ENCODE results near the gene BCS1L. TPM values are rescaled to one million over a fixed set of nuclear protein-coding genes. Genes with fewer than 3 reads are reported as not detected.
A peak's percentile ranks its signal among the peaks of the same experiment; 100 is the strongest.

BCS1L gene
- polyA plus RNA-seq, 1 of the 3 experiments (the other 2 are of a cell fraction) = 47.5 TPM

DNA sequence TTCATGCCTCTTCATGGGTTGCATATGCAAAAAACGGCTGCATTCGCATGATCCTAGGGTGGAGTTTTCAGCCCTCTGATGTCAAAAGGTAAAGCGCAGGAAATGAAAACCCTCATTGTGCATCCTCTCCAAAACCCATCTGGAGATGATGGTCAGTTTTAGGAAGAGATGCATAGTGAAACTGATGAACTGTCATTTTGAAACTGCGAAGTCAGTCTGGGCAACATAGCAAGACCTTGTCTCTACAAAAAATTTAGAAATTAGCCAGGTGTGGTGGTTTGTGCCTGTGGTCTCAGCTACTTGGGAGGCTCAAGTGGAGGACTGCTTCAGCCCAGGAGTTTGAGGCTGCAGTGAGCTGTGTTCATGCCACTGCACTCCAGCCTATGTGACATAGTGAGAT is 48.6 kb downstream of the BCS1L start (continued):
- TF ChIP-seq, protein P1, sequence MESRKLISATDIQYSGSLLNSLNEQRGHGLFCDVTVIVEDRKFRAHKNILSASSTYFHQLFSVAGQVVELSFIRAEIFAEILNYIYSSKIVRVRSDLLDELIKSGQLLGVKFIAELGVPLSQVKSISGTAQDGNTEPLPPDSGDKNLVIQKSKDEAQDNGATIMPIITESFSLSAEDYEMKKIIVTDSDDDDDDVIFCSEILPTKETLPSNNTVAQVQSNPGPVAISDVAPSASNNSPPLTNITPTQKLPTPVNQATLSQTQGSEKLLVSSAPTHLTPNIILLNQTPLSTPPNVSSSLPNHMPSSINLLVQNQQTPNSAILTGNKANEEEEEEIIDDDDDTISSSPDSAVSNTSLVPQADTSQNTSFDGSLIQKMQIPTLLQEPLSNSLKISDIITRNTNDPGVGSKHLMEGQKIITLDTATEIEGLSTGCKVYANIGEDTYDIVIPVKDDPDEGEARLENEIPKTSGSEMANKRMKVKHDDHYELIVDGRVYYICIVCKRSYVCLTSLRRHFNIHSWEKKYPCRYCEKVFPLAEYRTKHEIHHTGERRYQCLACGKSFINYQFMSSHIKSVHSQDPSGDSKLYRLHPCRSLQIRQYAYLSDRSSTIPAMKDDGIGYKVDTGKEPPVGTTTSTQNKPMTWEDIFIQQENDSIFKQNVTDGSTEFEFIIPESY (IDR thresholded peaks at IDR 0.05; ENCODE audit: borderline replicate concordance, low read depth) = no peak

DNA sequence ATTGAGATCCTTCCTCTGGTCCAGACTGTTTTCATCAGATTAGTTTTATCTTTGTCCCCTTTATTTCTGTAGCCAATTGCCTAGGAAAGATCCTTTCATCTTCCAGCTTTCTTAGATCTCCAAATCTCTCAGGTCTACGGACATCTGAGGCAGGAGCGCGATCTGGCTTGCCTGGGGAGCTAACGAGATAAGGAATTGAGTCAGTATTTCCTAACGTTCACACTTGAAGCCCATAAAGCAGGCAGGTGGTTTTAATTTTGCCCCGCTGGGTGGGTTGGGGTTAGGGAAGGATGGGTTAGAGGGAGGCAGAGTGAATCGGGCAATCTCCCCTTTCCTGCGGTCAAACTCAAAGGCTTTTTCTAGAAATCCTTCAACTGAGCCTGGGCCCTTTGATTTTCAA is 50.4 kb downstream of the BCS1L start:
- peaks cover 5% of the 10 kb centered on the region for H3F3A ChIP-seq (replicated peaks; ENCODE audit: insufficient read depth)
- no peak overlapping the region for H3K27ac ChIP-seq (ENCODE audit: low read depth in 2 of 2, low read length in 1 of 2)
- H2AFZ ChIP-seq (ENCODE audit: low read depth) = peak overlapping the region; percentile 95
- CTCF ChIA-PET = interaction anchor here (0.6 to 2.6 kb wide), 26 partner anchors 8 to 359 kb away, joined by 3 to 31 read pairs (median 4); partner anchors contain the start of genes BCS1L, RNF25, STK36 and ZNF142
- H3K4me3 ChIP-seq (ENCODE audit: low read depth in 2 of 2, low read length in 1 of 2) = no peak overlapping the region
- H3K36me3 ChIP-seq (replicated peaks in 1 of 2; ENCODE audit: control insufficient read depth in 1 of 2, insufficient read depth in 2 of 2, low read length in 1 of 2) = peaks cover 0 to 5% of the 10 kb centered on the region in 2 experiments
- 78% methylated on average over 8 of the region's 8 CpGs for WGBS (ENCODE audit: low lambda C conversion rate)
- H3K9ac ChIP-seq = no peak overlapping the region
- POLR2A ChIA-PET = interaction anchor here (0.7 to 1.0 kb wide), 2 partner anchors 36 to 101 kb away, joined by 3 to 4 read pairs; no protein-coding TSS in a partner anchor
- H3K9me3 ChIP-seq = no peaks in the 10 kb centered on the region
- DNase-seq = no peak
- H3K79me2 ChIP-seq (ENCODE audit: insufficient read depth) = peaks cover 34% of the 10 kb centered on the region
- peak overlapping the region; percentile 56 for H3K4me2 ChIP-seq
- no peak for TF ChIP-seq YY1 (IDR thresholded peaks at IDR 0.05; ENCODE audit: low read depth)
- TF ChIP-seq, protein P2, sequence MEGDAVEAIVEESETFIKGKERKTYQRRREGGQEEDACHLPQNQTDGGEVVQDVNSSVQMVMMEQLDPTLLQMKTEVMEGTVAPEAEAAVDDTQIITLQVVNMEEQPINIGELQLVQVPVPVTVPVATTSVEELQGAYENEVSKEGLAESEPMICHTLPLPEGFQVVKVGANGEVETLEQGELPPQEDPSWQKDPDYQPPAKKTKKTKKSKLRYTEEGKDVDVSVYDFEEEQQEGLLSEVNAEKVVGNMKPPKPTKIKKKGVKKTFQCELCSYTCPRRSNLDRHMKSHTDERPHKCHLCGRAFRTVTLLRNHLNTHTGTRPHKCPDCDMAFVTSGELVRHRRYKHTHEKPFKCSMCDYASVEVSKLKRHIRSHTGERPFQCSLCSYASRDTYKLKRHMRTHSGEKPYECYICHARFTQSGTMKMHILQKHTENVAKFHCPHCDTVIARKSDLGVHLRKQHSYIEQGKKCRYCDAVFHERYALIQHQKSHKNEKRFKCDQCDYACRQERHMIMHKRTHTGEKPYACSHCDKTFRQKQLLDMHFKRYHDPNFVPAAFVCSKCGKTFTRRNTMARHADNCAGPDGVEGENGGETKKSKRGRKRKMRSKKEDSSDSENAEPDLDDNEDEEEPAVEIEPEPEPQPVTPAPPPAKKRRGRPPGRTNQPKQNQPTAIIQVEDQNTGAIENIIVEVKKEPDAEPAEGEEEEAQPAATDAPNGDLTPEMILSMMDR (IDR thresholded peaks at IDR 0.05) = no peak
- TF ChIP-seq RCOR1 (IDR thresholded peaks at IDR 0.05; ENCODE audit: low read length) = no peak
- TF ChIP-seq, protein P3, sequence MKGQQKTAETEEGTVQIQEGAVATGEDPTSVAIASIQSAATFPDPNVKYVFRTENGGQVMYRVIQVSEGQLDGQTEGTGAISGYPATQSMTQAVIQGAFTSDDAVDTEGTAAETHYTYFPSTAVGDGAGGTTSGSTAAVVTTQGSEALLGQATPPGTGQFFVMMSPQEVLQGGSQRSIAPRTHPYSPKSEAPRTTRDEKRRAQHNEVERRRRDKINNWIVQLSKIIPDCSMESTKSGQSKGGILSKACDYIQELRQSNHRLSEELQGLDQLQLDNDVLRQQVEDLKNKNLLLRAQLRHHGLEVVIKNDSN (IDR thresholded peaks at IDR 0.05; ENCODE audit: borderline replicate concordance, low read depth) = no peak
- TF ChIP-seq ELF1 (IDR thresholded peaks at IDR 0.05) = no peak
- TF ChIP-seq EP300 (IDR thresholded peaks at IDR 0.05; ENCODE audit: borderline replicate concordance in 1 of 2, low read depth in 1 of 2, low read length in 1 of 2) = no peak
- TF ChIP-seq NFIC (IDR thresholded peaks at IDR 0.05; ENCODE audit: borderline replicate concordance) = no peak
- TF ChIP-seq, protein P4, sequence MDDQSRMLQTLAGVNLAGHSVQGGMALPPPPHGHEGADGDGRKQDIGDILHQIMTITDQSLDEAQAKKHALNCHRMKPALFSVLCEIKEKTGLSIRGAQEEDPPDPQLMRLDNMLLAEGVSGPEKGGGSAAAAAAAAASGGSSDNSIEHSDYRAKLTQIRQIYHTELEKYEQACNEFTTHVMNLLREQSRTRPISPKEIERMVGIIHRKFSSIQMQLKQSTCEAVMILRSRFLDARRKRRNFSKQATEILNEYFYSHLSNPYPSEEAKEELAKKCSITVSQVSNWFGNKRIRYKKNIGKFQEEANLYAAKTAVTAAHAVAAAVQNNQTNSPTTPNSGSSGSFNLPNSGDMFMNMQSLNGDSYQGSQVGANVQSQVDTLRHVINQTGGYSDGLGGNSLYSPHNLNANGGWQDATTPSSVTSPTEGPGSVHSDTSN (IDR thresholded peaks at IDR 0.05) = no peak
- TF ChIP-seq, protein P5, sequence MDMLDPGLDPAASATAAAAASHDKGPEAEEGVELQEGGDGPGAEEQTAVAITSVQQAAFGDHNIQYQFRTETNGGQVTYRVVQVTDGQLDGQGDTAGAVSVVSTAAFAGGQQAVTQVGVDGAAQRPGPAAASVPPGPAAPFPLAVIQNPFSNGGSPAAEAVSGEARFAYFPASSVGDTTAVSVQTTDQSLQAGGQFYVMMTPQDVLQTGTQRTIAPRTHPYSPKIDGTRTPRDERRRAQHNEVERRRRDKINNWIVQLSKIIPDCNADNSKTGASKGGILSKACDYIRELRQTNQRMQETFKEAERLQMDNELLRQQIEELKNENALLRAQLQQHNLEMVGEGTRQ (IDR thresholded peaks at IDR 0.05; ENCODE audit: borderline replicate concordance, low read depth, low read length) = no peak
- no peak for TF ChIP-seq GATA2 (CRISPR knock-in tag; IDR thresholded peaks at IDR 0.05)
- no peak for TF ChIP-seq SMC3 (IDR thresholded peaks at IDR 0.05; ENCODE audit: low read depth, low read length)
- peaks cover 0 to 11% of the 10 kb centered on the region in 2 experiments; a peak in 1 of 4 replicates for H3K4me1 ChIP-seq (ENCODE audit: control insufficient read depth in 1 of 2, insufficient read depth in 2 of 2, low read depth in 1 of 2, low read length in 1 of 2)
- no peaks in the 10 kb centered on the region for H3K27me3 ChIP-seq (ENCODE audit: insufficient read depth)
- no peaks in the 10 kb centered on the region for H4K20me1 ChIP-seq (ENCODE audit: insufficient read depth)
- no peaks in the 10 kb centered on the region for H3K9me2 ChIP-seq
